Mucosa of descending colon (tissue), 3 donors: ENCODE results near the gene QSOX2. TPM values are rescaled to one million over a fixed set of nuclear protein-coding genes. Genes with fewer than 3 reads are reported as not detected.

Source experiments
- ATAC-seq: fragments of 200-7000 bp; cut with Tn5 transposase; one replicate; pipeline ENCODE4 v1.9.1; 2020; ENCODE audit warnings: mild to moderate bottlenecking, moderate library complexity
- DNase-seq, 3 donors: peaks; one replicate each; pipeline ENCODE4 v3.0.0-alpha.2; 2020
- H3K36me3 ChIP-seq: fragments of 200-600 bp; one replicate; pipeline ENCODE4 v1.8.0; 2021; ENCODE audit warnings: low read depth, mild to moderate bottlenecking
- H3K4me1 ChIP-seq: fragments of 200-600 bp; one replicate; pipeline ENCODE4 v1.8.0; 2021; ENCODE audit warnings: low read depth, mild to moderate bottlenecking
- H3K4me3 ChIP-seq: fragments of 200-600 bp; one replicate; pipeline ENCODE4 v1.8.0; 2021; ENCODE audit warnings: mild to moderate bottlenecking
- H3K9me3 ChIP-seq: fragments of 200-600 bp; one replicate; pipeline ENCODE4 v1.8.0; 2021; ENCODE audit warnings: mild to moderate bottlenecking
- CTCF ChIP-seq: fragments of 200-600 bp; IDR thresholded peaks from one replicate; pipeline ENCODE4 v1.8.0; 2022; ENCODE audit warnings: antibody characterized with exemption, mild to moderate bottlenecking
- intact Hi-C, 2 donors: fragments of 100-400 bp; cut with DNase I in 1 of 2; cut with micrococcal nuclease in 1 of 2; formaldehyde crosslinking; loops; one replicate each; pipeline versions ENCODE4 v1.11.0 to v1.11.1; 2022; cut with DNase I, micrococcal nuclease
- total RNA-seq, 3 donors: library from RNA; stranded (reverse); fragmentation: NEBNext Ultra II Directional in 2 of 3; extraction: Animal tissue kit (Norgen Biotek cat#: 25700) in 2 of 3; gene quantifications; one replicate each; pipeline versions ENCODE4 v1.2.1 to v1.2.4, GENCODE V29; 2021 to 2023
- donor health status: DM: no; HTN: no; CAD: no; lungs with moderate emphysema.
- donor health status: DM: no; HTN: no; CAD: no.
- donor health status: DM: no; HTN: yes; CAD: no.

Gene QSOX2
- total RNA-seq, 3 donors from 2014 or later: 6.1 to 8.1 (median 7.1) TPM

- DNase-seq: no peak
- Histone ChIP-seq H3K4me3 (no peak overlapping the region), H3K36me3 (no peaks in the 10 kb centered on the region), H3K9me3 (no peaks in the 10 kb centered on the region), H3K4me1 (no peaks in the 10 kb centered on the region)
- TF ChIP-seq CTCF: no peak
- no peak for ATAC-seq
- intact Hi-C loops: no loop called here
Observed at GRCh38 chr9:136197930-136198604, 47.5 kb downstream of the QSOX2 start.

GRCh38 chr9:136197084-136197875 is 48.3 kb downstream of the QSOX2 start:
- Histone ChIP-seq H3K4me1 (no peaks in the 10 kb centered on the region), H3K4me3 (no peak overlapping the region), H3K36me3 (no peaks in the 10 kb centered on the region), H3K9me3 (no peaks in the 10 kb centered on the region)
- DNase-seq: no peak
- intact Hi-C loops: no loop called here
- ATAC-seq: no peak
- TF ChIP-seq CTCF: no peak

- DNase-seq (no peak), ATAC-seq (no peak)
- Histone ChIP-seq H3K4me1 (no peaks in the 10 kb centered on the region), H3K4me3 (no peak overlapping the region), H3K9me3 (no peaks in the 10 kb centered on the region), H3K36me3 (no peaks in the 10 kb centered on the region)
- intact Hi-C loops: no loop called here
- no peak for TF ChIP-seq CTCF
Observed at GRCh38 chr9:136196404-136197083, 49.1 kb downstream of the QSOX2 start.

- no peak for TF ChIP-seq CTCF
- no peaks in the 10 kb centered on the region for H3K36me3 ChIP-seq
- DNase-seq (no peak), ATAC-seq (no peak)
- intact Hi-C loops: no loop called here
- H3K4me1 ChIP-seq: no peaks in the 10 kb centered on the region
- no peak overlapping the region for H3K4me3 ChIP-seq
- H3K9me3 ChIP-seq: no peaks in the 10 kb centered on the region
Observed at GRCh38 chr9:136194540-136194939, 51.1 kb downstream of the QSOX2 start.

GRCh38 chr9:136193891-136194279 is 51.7 kb downstream of the QSOX2 start:
- DNase-seq (no peak), ATAC-seq (no peak)
- Histone ChIP-seq H3K4me1 (no peaks in the 10 kb centered on the region), H3K4me3 (no peak overlapping the region), H3K9me3 (no peaks in the 10 kb centered on the region), H3K36me3 (no peaks in the 10 kb centered on the region)
- no peak for TF ChIP-seq CTCF
- intact Hi-C loops: no loop called here
